ENCODE measurements around the gene NNAT. TPM values are rescaled to one million over a fixed set of nuclear protein-coding genes. Genes with fewer than 3 reads are reported as not detected.

Gene NNAT
- total RNA-seq, 1 experiment from 2014 or later: 43.1 TPM

DNA sequence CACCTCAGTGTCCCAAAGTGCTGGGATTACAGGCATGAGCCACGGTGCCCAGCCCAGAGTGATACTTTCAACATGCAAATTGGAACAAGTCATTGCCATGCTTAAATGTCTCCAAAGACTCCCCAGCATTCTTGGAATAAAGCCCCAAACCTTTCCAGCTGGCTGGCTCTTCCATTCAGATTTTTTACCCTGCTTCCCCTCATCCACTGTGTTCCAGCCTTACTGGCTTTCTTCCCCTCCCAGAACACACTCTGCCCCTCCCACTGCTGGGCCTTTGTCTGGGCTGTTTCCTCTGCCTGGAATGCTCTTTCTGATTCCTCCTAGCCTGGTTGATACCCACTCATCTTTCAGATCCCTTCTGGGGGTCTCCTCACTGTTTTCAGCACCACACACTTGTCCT is 40.1 kb upstream of the NNAT start:
- Histone ChIP-seq H3K4ac (ENCODE audit: low read depth, low read length) (no peak overlapping the region), H3K4me1 (ENCODE audit: insufficient read depth, low read length) (no peaks in the 10 kb centered on the region), H2BK12ac (ENCODE audit: insufficient read length, low read depth, low read length) (no peak overlapping the region), H2BK120ac (ENCODE audit: low read depth, low read length, poor library complexity, severe bottlenecking) (no peak overlapping the region), H2AFZ (ENCODE audit: low read length) (no peak overlapping the region), H4K91ac (ENCODE audit: insufficient read length, low read depth, low read length) (no peak overlapping the region), H4K20me1 (ENCODE audit: control insufficient read depth, insufficient read depth, insufficient read length) (no peaks in the 10 kb centered on the region), H2BK15ac (ENCODE audit: low read depth, low read length) (no peak overlapping the region), H3K4me2 (ENCODE audit: insufficient read depth, insufficient read length, low read length) (no peak overlapping the region), H4K5ac (ENCODE audit: insufficient read length, low read depth, low read length) (no peak overlapping the region), H3K23ac (ENCODE audit: insufficient read length, low read depth, low read length) (no peak overlapping the region), H3K27ac (ENCODE audit: insufficient read length, low read depth, low read length) (no peak overlapping the region), H3K79me2 (ENCODE audit: insufficient read depth, low read length) (no peaks in the 10 kb centered on the region), H3K9ac (ENCODE audit: extremely low read depth, insufficient read length, low read length) (no peak overlapping the region), H3K9me3 (ENCODE audit: control insufficient read depth, low read depth, low read length) (no peaks in the 10 kb centered on the region), H3K56ac (ENCODE audit: insufficient read length, low read depth, low read length) (no peak overlapping the region), H3K14ac (ENCODE audit: insufficient read depth, low read length) (no peak overlapping the region), H2AK5ac (ENCODE audit: insufficient read length, low read length) (no peak overlapping the region), H2BK20ac (ENCODE audit: low read depth, low read length, poor library complexity, severe bottlenecking) (no peak overlapping the region), H3K27me3 (ENCODE audit: insufficient read depth, low read length) (no peaks in the 10 kb centered on the region), H4K8ac (replicated peaks; ENCODE audit: insufficient read length, low read depth, low read length) (no peak overlapping the region), H3K18ac (ENCODE audit: insufficient read length, low read depth, low read length) (no peak overlapping the region), H3K79me1 (ENCODE audit: insufficient read depth, low read depth, low read length, poor library complexity, severe bottlenecking) (no peaks in the 10 kb centered on the region), H2BK5ac (ENCODE audit: insufficient read length, low read length) (no peak overlapping the region), H3K23me2 (ENCODE audit: insufficient read length, low read depth, low read length, poor library complexity, severe bottlenecking) (no peaks in the 10 kb centered on the region), H3T11ph (ENCODE audit: low read length) (no peak overlapping the region)
- whole genome bisulfite sequencing (ENCODE audit: extremely low coverage, insufficient read length, low lambda C conversion rate): no CpG with 5 or more reads among the region's 1 CpG
- Mint-ChIP-seq H3K27ac (no peak overlapping the region), H3K4me3 (no peak overlapping the region), H3K27me3 (ENCODE audit: low read depth) (peaks cover 9% of the 10 kb centered on the region), H3K36me3 (ENCODE audit: insufficient read depth in 1 of 3, low read depth in 3 of 3) (peaks cover 0 to 23% (median 2%) of the 10 kb centered on the region in 3 experiments; a peak in 6 of 7 replicates), H3K4me1 (peaks cover 10 to 17% of the 10 kb centered on the region in 2 experiments), H3K9me3 (peaks cover 16 to 18% of the 10 kb centered on the region in 2 experiments)
- TF ChIP-seq, protein P1, sequence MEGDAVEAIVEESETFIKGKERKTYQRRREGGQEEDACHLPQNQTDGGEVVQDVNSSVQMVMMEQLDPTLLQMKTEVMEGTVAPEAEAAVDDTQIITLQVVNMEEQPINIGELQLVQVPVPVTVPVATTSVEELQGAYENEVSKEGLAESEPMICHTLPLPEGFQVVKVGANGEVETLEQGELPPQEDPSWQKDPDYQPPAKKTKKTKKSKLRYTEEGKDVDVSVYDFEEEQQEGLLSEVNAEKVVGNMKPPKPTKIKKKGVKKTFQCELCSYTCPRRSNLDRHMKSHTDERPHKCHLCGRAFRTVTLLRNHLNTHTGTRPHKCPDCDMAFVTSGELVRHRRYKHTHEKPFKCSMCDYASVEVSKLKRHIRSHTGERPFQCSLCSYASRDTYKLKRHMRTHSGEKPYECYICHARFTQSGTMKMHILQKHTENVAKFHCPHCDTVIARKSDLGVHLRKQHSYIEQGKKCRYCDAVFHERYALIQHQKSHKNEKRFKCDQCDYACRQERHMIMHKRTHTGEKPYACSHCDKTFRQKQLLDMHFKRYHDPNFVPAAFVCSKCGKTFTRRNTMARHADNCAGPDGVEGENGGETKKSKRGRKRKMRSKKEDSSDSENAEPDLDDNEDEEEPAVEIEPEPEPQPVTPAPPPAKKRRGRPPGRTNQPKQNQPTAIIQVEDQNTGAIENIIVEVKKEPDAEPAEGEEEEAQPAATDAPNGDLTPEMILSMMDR (conservative IDR thresholded peaks at IDR 0.05): no peak
- DNase-seq: no peak
